Measurements from ENCODE around the gene NMT1.
"Not testable (repeated sequence)": the region's sequence is repeated elsewhere in the genome, so short reads cannot be mapped to it uniquely, and the experiment has no call there.

Gene NMT1

GRCh38 chr17:45032174-45032541 lies 29.0 kb upstream of the NMT1 start:
- no peak for DNase-seq
- in situ Hi-C loops (cut with HindIII; ENCODE audit: low pct_ligation_motif_present, low pct_unique_long_range_greater_than_20kb, low sequenced_read_pairs), result no loop called here

GRCh38 chr17:45034599-45034998 lies 26.5 kb upstream of the NMT1 start:
- no peak for DNase-seq
- in situ Hi-C loops (cut with HindIII; ENCODE audit: low pct_ligation_motif_present, low pct_unique_long_range_greater_than_20kb, low sequenced_read_pairs), result no loop called here

GRCh38 chr17:45035848-45036247 lies 25.3 kb upstream of the NMT1 start:
- no peak for DNase-seq
- in situ Hi-C loops (cut with HindIII; ENCODE audit: low pct_ligation_motif_present, low pct_unique_long_range_greater_than_20kb, low sequenced_read_pairs), result no loop called here

- DNase-seq, result no peak
- in situ Hi-C loops (cut with HindIII; ENCODE audit: low pct_ligation_motif_present, low pct_unique_long_range_greater_than_20kb, low sequenced_read_pairs), result no loop called here
Observed at GRCh38 chr17:45036691-45037090, 24.4 kb upstream of the NMT1 start.

GRCh38 chr17:45038728-45039634 lies 22.1 kb upstream of the NMT1 start:
- DNase-seq, result no peak
- in situ Hi-C loops (cut with HindIII; ENCODE audit: low pct_ligation_motif_present, low pct_unique_long_range_greater_than_20kb, low sequenced_read_pairs), result no loop called here

- DNase-seq, result no peak
Observed at GRCh38 chr17:45040459-45040858, 20.7 kb upstream of the NMT1 start.

GRCh38 chr17:45042346-45043120 lies 18.6 kb upstream of the NMT1 start:
- in situ Hi-C loops (cut with HindIII; ENCODE audit: low pct_ligation_motif_present, low pct_unique_long_range_greater_than_20kb, low sequenced_read_pairs), result no loop called here

More at GRCh38 chr17:45040459-45040858, 20.7 kb upstream of the NMT1 start:
- in situ Hi-C loops (cut with HindIII; ENCODE audit: low pct_ligation_motif_present, low pct_unique_long_range_greater_than_20kb, low sequenced_read_pairs), result no loop called here

GRCh38 chr17:45043813-45044540 lies 17.1 kb upstream of the NMT1 start:
- no peak for DNase-seq
- in situ Hi-C loops (cut with HindIII; ENCODE audit: low pct_ligation_motif_present, low pct_unique_long_range_greater_than_20kb, low sequenced_read_pairs), result no loop called here

More at GRCh38 chr17:45042346-45043120, 18.6 kb upstream of the NMT1 start:
- no peak for DNase-seq

- in situ Hi-C loops (cut with HindIII; ENCODE audit: low pct_ligation_motif_present, low pct_unique_long_range_greater_than_20kb, low sequenced_read_pairs), result no loop called here
- DNase-seq, result peak; percentile 35
Observed at GRCh38 chr17:45046537-45047125, 14.5 kb upstream of the NMT1 start.

- in situ Hi-C loops (cut with HindIII; ENCODE audit: low pct_ligation_motif_present, low pct_unique_long_range_greater_than_20kb, low sequenced_read_pairs), result no loop called here
- no peak for DNase-seq
Observed at GRCh38 chr17:45048795-45049563, 12.1 kb upstream of the NMT1 start.

GRCh38 chr17:45050481-45051059 lies 10.5 kb upstream of the NMT1 start:
- in situ Hi-C loops (cut with HindIII; ENCODE audit: low pct_ligation_motif_present, low pct_unique_long_range_greater_than_20kb, low sequenced_read_pairs), result no loop called here
- DNase-seq, result peak; percentile 39

- DNase-seq, result peak; percentile 98
- in situ Hi-C loops (cut with HindIII; ENCODE audit: low pct_ligation_motif_present, low pct_unique_long_range_greater_than_20kb, low sequenced_read_pairs), result no loop called here
Observed at GRCh38 chr17:45051060-45051719, 9.9 kb upstream of the NMT1 start, which contains the start of gene DCAKD. Gene DCAKD, minus strand, starts transcription at chr17:45051632. Its CDS starts 16,747 bp downstream, at chr17:45034885.

- DNase-seq; in situ Hi-C loops (cut with HindIII; ENCODE audit: low pct_ligation_motif_present, low pct_unique_long_range_greater_than_20kb, low sequenced_read_pairs): not testable (repeated sequence)
Observed at GRCh38 chr17:45051720-45052051, 9.4 kb upstream of the NMT1 start.

- in situ Hi-C loops (cut with HindIII; ENCODE audit: low pct_ligation_motif_present, low pct_unique_long_range_greater_than_20kb, low sequenced_read_pairs), result no loop called here
- peak; percentile 28 for DNase-seq
Observed at GRCh38 chr17:45052052-45052772, 8.9 kb upstream of the NMT1 start.

- in situ Hi-C loops (cut with HindIII; ENCODE audit: low pct_ligation_motif_present, low pct_unique_long_range_greater_than_20kb, low sequenced_read_pairs), result no loop called here
- no peak for DNase-seq
Observed at GRCh38 chr17:45060382-45060796, 728 bp upstream of the NMT1 start.

- in situ Hi-C loops (cut with HindIII; ENCODE audit: low pct_ligation_motif_present, low pct_unique_long_range_greater_than_20kb, low sequenced_read_pairs), result no loop called here
- no peak for DNase-seq
Observed at GRCh38 chr17:45061606-45062205, 589 bp downstream of the NMT1 start.

Measured in ACHN (cell line).